SH-SY5Y (cell line): ENCODE measurements around the gene ATG2B.

Source experiments
- GATA2 ChIP-seq: IDR thresholded peaks from 2 replicates; pipeline ENCODE4 v1.6.1; 2011; ENCODE audit warnings: mild to moderate bottlenecking, low read depth, low read length
- GATA3 ChIP-seq: IDR thresholded peaks from 2 replicates; pipeline ENCODE4 v1.6.1; 2011; ENCODE audit warnings: low read depth, mild to moderate bottlenecking, low read length, moderate library complexity

GRCh38 chr14:96383445-96383844, 20.3 kb upstream of the ATG2B start:
- TF ChIP-seq GATA2 (no peak), GATA3 (no peak)
